NCI-H748 (cell line): Measurements from ENCODE around the gene PLXNA2.

Experiments
- DNase-seq: peaks from one replicate; lab custom pipeline; 2025; ENCODE audit not compliant: unreplicated experiment; lab: John Stamatoyannopoulos, UW

The PLXNA2 gene

DNA sequence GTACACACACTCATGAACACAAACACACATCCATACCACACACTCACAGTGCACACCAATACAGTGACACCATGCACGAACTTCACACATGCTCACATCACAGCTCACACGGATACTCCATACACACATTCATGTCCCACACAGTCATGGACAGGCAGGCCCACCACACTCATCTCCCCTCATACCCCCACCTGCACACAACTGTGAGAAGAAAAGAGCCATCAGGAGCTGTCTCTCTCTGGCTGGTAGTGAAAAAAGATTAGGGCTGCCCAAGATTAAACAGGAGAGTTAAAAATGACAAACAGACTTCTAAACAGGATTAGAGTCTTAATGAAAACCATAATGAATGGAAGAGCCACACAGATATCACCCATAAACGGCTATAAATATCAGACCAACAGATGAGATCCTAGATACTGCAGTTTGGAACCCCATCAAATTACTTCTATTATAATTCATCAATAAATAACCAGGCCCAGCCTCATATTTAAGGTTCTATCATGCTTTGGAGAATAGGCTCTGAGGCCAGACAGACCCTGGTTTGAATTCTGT is 122.3 kb downstream of the PLXNA2 start:
- no peak for DNase-seq

GRCh38 chr1:208120431-208120790 is 123.8 kb downstream of the PLXNA2 start:
- no peak for DNase-seq

- no peak for DNase-seq
Measured at GRCh38 chr1:208118841-208119606, 125.2 kb downstream of the PLXNA2 start.

GRCh38 chr1:208118306-208118705 is 125.9 kb downstream of the PLXNA2 start:
- DNase-seq: no peak

GRCh38 chr1:208117826-208118225 is 126.4 kb downstream of the PLXNA2 start:
- no peak for DNase-seq

- no peak for DNase-seq
Measured at GRCh38 chr1:208117409-208117808, 126.8 kb downstream of the PLXNA2 start.

DNA sequence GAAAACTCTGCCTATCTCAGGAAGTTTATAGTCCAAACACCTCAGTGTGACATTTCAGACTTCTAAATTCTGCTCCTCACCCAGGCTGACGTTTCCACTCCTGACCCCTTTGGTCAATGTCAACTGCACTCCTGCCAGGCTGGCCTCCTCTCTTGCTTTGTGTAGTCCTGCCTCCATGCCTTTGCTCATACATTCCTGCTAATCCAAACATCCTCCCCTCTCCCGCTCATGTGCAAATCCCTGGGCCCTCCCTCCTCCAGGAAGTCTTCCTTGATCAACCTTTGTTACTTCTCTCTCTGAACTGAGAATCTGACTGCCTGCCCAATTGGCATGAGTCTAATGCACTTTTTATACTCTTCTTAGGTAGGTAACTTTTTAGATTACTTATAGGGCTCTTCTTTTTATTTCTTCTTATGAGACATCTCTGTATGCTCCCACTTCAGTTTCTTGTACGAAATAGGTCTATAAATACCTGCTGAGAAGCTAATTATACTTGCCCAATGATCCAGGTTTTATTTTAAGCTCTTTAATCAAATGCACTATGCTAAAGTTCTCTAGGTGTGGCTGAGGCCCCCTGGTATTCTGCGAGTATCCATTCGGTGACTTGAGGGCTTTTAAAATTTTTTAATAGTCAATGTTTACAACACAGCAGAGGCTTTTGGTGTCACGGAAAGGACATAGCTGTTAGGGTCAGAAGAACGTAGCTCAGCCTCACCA is 128.1 kb downstream of the PLXNA2 start:
- no peak for DNase-seq

DNA sequence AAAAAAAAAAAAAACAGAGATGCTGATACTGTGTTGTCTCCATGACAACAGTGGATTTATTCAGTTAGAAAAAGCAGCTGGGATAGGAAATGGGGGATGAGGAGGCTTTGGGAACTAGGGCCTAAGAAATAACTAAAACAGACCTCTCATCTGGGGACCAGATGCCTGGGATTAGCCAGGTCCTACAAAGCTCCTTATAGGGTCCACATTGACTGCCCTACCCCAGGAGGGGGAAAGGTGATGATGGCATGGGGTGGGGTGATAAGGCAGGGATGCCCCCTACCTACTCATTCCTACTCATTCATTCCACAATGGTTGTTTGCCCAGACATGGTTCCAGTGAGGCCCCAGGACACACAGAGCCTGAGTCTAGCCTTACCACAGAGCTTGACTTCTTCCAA is 131.2 kb downstream of the PLXNA2 start:
- no peak for DNase-seq

DNA sequence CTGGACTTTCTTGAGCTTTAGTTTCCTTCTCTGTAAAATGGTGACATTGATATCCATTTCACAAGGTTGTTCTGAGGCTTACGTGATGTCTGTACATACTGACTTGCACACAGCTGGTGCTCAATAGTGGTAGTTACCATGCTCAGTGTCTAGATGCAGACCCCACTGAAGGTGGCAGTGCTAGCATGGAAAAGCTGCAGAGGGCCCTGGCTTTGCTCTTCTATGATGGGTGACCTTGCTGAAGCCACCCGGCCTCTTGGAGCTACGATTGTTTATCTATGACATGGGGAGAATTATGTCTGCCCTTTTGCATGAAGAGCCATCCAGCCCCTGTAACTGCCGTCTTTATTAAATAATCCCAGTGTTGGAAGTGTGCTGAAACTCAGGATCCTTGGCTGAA is 131.8 kb downstream of the PLXNA2 start:
- DNase-seq: no peak

- no peak for DNase-seq
Measured at GRCh38 chr1:208111646-208112190, 132.5 kb downstream of the PLXNA2 start.

DNA sequence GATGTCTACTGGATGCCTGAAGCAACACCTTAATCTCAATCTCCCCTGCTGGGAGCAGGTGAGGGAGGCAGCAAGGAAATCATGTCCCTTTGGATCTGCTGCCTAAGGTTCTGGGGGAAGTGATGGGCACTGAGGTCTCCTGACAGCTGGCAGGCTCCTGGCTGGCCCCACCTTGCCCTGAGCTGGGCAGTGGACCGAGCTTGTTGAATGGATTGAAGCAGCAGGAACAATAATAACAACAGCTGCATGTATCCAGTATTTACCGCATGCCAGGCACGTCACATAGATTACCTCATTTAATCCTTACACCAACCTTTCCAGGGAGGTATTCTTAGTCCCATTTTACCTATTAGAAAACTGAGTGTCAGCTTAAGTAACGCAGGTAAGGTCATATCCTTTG is 133.9 kb downstream of the PLXNA2 start:
- no peak for DNase-seq

DNA sequence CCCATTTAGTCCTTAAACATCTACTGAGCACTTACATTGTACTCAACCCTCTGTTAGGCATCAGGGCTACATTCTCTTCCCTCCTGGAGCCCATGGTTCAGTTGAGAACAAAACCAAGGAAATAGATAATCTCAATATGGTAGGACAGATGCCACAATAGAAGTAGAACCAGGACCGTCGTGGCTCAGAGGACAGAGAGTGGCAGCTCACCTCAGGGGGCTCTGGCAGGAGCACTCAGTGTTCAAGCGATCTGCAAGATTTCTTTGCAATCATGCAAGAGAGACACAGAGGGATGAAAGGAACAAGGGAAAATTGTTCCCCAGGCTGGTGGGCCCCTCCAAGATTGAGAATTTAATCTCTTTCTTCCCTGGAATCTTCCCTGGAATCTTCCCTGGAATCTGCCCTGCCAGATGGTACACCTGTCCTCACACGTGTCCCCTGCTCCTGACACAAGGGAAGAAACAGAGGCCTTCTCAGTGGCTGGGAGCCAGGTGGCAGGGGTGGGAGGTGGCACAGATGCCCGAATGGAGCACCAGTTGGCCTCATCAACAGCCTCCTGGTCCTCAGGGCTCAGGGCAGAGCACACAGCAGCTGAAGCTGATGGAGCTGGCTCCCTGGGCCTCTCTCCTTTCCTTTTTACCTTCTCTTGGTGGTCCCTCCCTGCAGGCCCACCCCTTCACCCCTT is 135.4 kb downstream of the PLXNA2 start:
- DNase-seq: no peak

- DNase-seq: no peak
Measured at GRCh38 chr1:208108213-208108608, 136.0 kb downstream of the PLXNA2 start.

GRCh38 chr1:208107425-208108212 is 136.6 kb downstream of the PLXNA2 start:
- no peak for DNase-seq

- no peak for DNase-seq
Measured at GRCh38 chr1:208106218-208106617, 138.0 kb downstream of the PLXNA2 start.

DNA sequence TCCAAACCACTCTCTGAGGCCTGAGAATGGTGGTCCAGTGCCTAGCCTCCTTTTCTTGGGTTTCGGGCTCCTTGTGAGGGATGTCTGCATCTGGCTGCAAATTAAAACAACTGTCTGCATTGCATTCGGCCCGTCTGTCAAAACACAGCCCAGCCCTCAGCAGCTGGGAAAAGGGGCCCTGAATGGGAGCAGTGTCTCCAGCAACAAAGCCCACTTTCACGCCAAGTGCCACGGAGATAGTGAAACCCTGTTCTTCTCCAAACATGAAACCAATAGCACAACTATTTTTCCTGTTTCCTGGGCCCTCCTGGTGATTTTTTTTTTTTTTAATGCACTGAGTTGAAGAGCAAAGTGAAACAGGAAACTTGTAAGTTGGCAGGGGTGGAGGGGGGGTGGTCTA is 138.4 kb downstream of the PLXNA2 start:
- no peak for DNase-seq

- no peak for DNase-seq
Measured at GRCh38 chr1:208103597-208104513, 140.3 kb downstream of the PLXNA2 start.

- DNase-seq: peak; percentile 1
Measured at GRCh38 chr1:208101661-208102431, 142.3 kb downstream of the PLXNA2 start.

DNA sequence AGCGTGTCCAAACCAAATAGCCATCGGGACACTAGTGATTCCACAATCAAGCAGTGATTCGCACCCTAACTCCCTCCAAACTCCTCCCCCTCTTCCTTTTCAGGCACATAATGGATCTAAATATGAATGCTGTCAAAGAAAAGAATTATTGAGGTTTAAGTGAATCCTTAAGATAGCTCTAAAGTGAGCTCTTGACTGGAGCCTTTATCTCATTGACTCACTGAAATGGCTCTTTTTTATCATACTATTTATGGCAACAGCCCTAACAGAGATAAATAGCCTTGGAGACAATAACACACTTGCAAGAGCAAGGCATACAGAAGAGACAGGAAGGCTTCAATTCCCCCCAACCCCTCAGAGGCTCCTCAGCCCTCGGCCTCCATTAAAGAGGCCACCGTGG is 143.3 kb downstream of the PLXNA2 start:
- DNase-seq: no peak
